WTC11 (cell line): ENCODE data around the gene C3.

ENCODE experiments used
- ESRRA ChIP-seq: sonication (generic); formaldehyde crosslinking; IDR thresholded peaks from 2 replicates; pipeline ENCODE4 v1.8.1; 2022; ENCODE audit warnings: mild to moderate bottlenecking, missing genetic modification reagents, borderline replicate concordance
- FOXP1 ChIP-seq: sonication (generic); formaldehyde crosslinking; IDR thresholded peaks from 2 replicates; pipeline ENCODE4 v1.8.0; 2022; ENCODE audit warnings: missing genetic modification reagents, mild to moderate bottlenecking, moderate library complexity, borderline replicate concordance
- HMGXB4 ChIP-seq: sonication (generic); formaldehyde crosslinking; IDR thresholded peaks from 2 replicates; pipeline ENCODE4 v1.8.1; 2023; ENCODE audit warnings: mild to moderate bottlenecking, moderate library complexity, missing genetic modification reagents
- IRF2 ChIP-seq: sonication (generic); formaldehyde crosslinking; IDR thresholded peaks from 2 replicates; pipeline ENCODE4 v1.8.0; 2022; ENCODE audit warnings: low read depth, missing genetic modification reagents, borderline replicate concordance
- MXD4 ChIP-seq: fragments of 250-450 bp; sonication (Bioruptor Pico); IDR thresholded peaks from 2 replicates; pipeline ENCODE4 v1.8.0; 2021; ENCODE audit warnings: mild to moderate bottlenecking, moderate library complexity, borderline replicate concordance
- RELA ChIP-seq: sonication (generic); formaldehyde crosslinking; IDR thresholded peaks from 2 replicates; pipeline ENCODE4 v1.8.1; 2022; ENCODE audit warnings: missing genetic modification reagents, mild to moderate bottlenecking, borderline replicate concordance
- SP1 ChIP-seq: sonication (generic); formaldehyde crosslinking; conservative IDR thresholded peaks from 2 replicates; pipeline ENCODE4 v1.8.1; 2022; ENCODE audit warnings: missing genetic modification reagents
- TCF7 ChIP-seq: sonication (generic); formaldehyde crosslinking; IDR thresholded peaks from 2 replicates; pipeline ENCODE4 v1.8.0; 2022; ENCODE audit warnings: mild to moderate bottlenecking, low read depth, missing genetic modification reagents, moderate library complexity
- TEAD4 ChIP-seq: sonication (generic); formaldehyde crosslinking; IDR thresholded peaks from 2 replicates; pipeline ENCODE4 v1.8.0; 2022; ENCODE audit warnings: mild to moderate bottlenecking, missing genetic modification reagents
- TF ChIP-seq, protein P1 (sequence below): sonication (generic); formaldehyde crosslinking; IDR thresholded peaks from 2 replicates; pipeline ENCODE4 v1.8.0; 2022; ENCODE audit warnings: mild to moderate bottlenecking, missing genetic modification reagents
- TF ChIP-seq, protein P2 (sequence below): sonication (generic); formaldehyde crosslinking; IDR thresholded peaks from 2 replicates; pipeline ENCODE4 v1.8.1; 2023; ENCODE audit warnings: mild to moderate bottlenecking, missing genetic modification reagents, moderate library complexity
- TF ChIP-seq, protein P3 (sequence below): fragments of 200-600 bp; IDR thresholded peaks from 2 replicates; pipeline ENCODE4 v1.8.0; 2022; ENCODE audit warnings: antibody characterized with exemption
- TF ChIP-seq, protein P4 (sequence below): sonication (generic); formaldehyde crosslinking; IDR thresholded peaks from 2 replicates; pipeline ENCODE4 v1.8.1; 2022; ENCODE audit warnings: low read depth, missing genetic modification reagents, borderline replicate concordance
- TF ChIP-seq, protein P5 (sequence below): sonication (generic); formaldehyde crosslinking; IDR thresholded peaks from 2 replicates; pipeline ENCODE4 v1.8.0; 2022; ENCODE audit warnings: mild to moderate bottlenecking, missing genetic modification reagents

GRCh38 chr19:6745965-6746364 lies 25.5 kb upstream of the C3 start:
- TF ChIP-seq TEAD4 (CRISPR knock-in tag): no peak
- no peak for TF ChIP-seq FOXP1 (CRISPR knock-in tag)
- no peak for TF ChIP-seq TCF7 (CRISPR knock-in tag)
- TF ChIP-seq, protein P1, sequence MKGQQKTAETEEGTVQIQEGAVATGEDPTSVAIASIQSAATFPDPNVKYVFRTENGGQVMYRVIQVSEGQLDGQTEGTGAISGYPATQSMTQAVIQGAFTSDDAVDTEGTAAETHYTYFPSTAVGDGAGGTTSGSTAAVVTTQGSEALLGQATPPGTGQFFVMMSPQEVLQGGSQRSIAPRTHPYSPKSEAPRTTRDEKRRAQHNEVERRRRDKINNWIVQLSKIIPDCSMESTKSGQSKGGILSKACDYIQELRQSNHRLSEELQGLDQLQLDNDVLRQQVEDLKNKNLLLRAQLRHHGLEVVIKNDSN: no peak
- TF ChIP-seq, protein P2, sequence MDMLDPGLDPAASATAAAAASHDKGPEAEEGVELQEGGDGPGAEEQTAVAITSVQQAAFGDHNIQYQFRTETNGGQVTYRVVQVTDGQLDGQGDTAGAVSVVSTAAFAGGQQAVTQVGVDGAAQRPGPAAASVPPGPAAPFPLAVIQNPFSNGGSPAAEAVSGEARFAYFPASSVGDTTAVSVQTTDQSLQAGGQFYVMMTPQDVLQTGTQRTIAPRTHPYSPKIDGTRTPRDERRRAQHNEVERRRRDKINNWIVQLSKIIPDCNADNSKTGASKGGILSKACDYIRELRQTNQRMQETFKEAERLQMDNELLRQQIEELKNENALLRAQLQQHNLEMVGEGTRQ (CRISPR knock-in tag): no peak
- TF ChIP-seq, protein P3, sequence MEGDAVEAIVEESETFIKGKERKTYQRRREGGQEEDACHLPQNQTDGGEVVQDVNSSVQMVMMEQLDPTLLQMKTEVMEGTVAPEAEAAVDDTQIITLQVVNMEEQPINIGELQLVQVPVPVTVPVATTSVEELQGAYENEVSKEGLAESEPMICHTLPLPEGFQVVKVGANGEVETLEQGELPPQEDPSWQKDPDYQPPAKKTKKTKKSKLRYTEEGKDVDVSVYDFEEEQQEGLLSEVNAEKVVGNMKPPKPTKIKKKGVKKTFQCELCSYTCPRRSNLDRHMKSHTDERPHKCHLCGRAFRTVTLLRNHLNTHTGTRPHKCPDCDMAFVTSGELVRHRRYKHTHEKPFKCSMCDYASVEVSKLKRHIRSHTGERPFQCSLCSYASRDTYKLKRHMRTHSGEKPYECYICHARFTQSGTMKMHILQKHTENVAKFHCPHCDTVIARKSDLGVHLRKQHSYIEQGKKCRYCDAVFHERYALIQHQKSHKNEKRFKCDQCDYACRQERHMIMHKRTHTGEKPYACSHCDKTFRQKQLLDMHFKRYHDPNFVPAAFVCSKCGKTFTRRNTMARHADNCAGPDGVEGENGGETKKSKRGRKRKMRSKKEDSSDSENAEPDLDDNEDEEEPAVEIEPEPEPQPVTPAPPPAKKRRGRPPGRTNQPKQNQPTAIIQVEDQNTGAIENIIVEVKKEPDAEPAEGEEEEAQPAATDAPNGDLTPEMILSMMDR: no peak
- TF ChIP-seq SP1: no peak
- TF ChIP-seq ESRRA (CRISPR knock-in tag): no peak
- TF ChIP-seq RELA (CRISPR knock-in tag): no peak
- TF ChIP-seq, protein P4, sequence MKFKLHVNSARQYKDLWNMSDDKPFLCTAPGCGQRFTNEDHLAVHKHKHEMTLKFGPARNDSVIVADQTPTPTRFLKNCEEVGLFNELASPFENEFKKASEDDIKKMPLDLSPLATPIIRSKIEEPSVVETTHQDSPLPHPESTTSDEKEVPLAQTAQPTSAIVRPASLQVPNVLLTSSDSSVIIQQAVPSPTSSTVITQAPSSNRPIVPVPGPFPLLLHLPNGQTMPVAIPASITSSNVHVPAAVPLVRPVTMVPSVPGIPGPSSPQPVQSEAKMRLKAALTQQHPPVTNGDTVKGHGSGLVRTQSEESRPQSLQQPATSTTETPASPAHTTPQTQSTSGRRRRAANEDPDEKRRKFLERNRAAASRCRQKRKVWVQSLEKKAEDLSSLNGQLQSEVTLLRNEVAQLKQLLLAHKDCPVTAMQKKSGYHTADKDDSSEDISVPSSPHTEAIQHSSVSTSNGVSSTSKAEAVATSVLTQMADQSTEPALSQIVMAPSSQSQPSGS: no peak
- TF ChIP-seq HMGXB4 (CRISPR knock-in tag): no peak
- TF ChIP-seq MXD4: no peak
- TF ChIP-seq IRF2 (CRISPR knock-in tag): no peak
- TF ChIP-seq, protein P5, sequence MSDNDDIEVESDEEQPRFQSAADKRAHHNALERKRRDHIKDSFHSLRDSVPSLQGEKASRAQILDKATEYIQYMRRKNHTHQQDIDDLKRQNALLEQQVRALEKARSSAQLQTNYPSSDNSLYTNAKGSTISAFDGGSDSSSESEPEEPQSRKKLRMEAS (CRISPR knock-in tag): no peak
